Liver (tissue), 9 donors: ENCODE data around the gene SH2D7. TPM values are rescaled to one million over a fixed set of nuclear protein-coding genes. Genes with fewer than 3 reads are reported as not detected.

Experiments
- DNase-seq: peaks from one replicate; pipeline ENCODE4 v3.0.0-alpha.2; 2017; ENCODE audit warnings: low spot score
- H3K27ac ChIP-seq, 2 donors: one replicate each; pipeline ENCODE4 v1.7.0; 2013; ENCODE audit warnings: inconsistent platforms in 2 of 2, low read length in 2 of 2, control low read depth in 1 of 2, low read depth in 1 of 2, mild to moderate bottlenecking in 1 of 2
- H3K27me3 ChIP-seq, 4 donors: one replicate each; pipeline versions ENCODE4 v1.6.1 to v1.7.0; 2013; ENCODE audit warnings: low read length in 3 of 4, inconsistent platforms in 1 of 4, mild to moderate bottlenecking in 1 of 4, moderate library complexity in 1 of 4; ENCODE audit not compliant: control insufficient read depth in 4 of 4, insufficient read depth in 4 of 4
- H3K36me3 ChIP-seq, 4 donors: one replicate each; pipeline versions ENCODE4 v1.6.1 to v1.7.0; 2013; ENCODE audit warnings: low read length in 3 of 4, mild to moderate bottlenecking in 3 of 4, low read depth in 1 of 4, moderate library complexity in 1 of 4; ENCODE audit not compliant: control insufficient read depth in 4 of 4, insufficient read depth in 3 of 4
- H3K4me1 ChIP-seq, 4 donors: one replicate each; pipeline versions ENCODE4 v1.6.1 to v1.7.0; 2013; ENCODE audit warnings: low read length in 3 of 4, mild to moderate bottlenecking in 3 of 4, moderate library complexity in 1 of 4; ENCODE audit not compliant: control insufficient read depth in 4 of 4, insufficient read depth in 4 of 4
- H3K4me3 ChIP-seq, 3 donors: one replicate each; pipeline versions ENCODE4 v1.6.1 to v1.7.0; 2013; ENCODE audit warnings: low read length in 3 of 3, control low read depth in 1 of 3, low read depth in 1 of 3, mild to moderate bottlenecking in 1 of 3
- H3K9ac ChIP-seq, 2 donors: one replicate each; pipeline ENCODE4 v1.7.0; 2013; ENCODE audit warnings: low read length in 2 of 2, mild to moderate bottlenecking in 2 of 2, moderate library complexity in 2 of 2, control low read depth in 1 of 2, low read depth in 1 of 2
- H3K9me3 ChIP-seq, 4 donors: one replicate each; pipeline versions ENCODE4 v1.6.1 to v1.7.0; 2013; ENCODE audit warnings: low read length in 3 of 4; ENCODE audit not compliant: control insufficient read depth in 4 of 4
- EGR1 ChIP-seq, 2 donors: IDR thresholded peaks; 2 replicates each; pipeline ENCODE4 v1.6.1; 2016 to 2018; ENCODE audit warnings: antibody characterized with exemption in 2 of 2, low read depth in 2 of 2
- FOXA1 ChIP-seq: IDR thresholded peaks from 2 replicates; pipeline ENCODE4 v1.6.1; 2016; ENCODE audit warnings: antibody characterized with exemption
- GABPA ChIP-seq, 2 donors: IDR thresholded peaks in 1 of 2; conservative IDR thresholded peaks in 1 of 2; 2 replicates each; pipeline ENCODE4 v1.6.1; 2016; ENCODE audit warnings: antibody characterized with exemption in 2 of 2, mild to moderate bottlenecking in 1 of 2, moderate library complexity in 1 of 2
- HNF4A ChIP-seq, 2 donors: conservative IDR thresholded peaks; 2 replicates each; pipeline ENCODE4 v1.6.1; 2016; ENCODE audit warnings: antibody characterized with exemption in 2 of 2, mild to moderate bottlenecking in 2 of 2
- HNF4G ChIP-seq: IDR thresholded peaks from 2 replicates; pipeline ENCODE4 v1.6.1; 2016; ENCODE audit warnings: antibody characterized with exemption
- JUND ChIP-seq, 2 donors: IDR thresholded peaks; 2 replicates each; pipeline ENCODE4 v1.6.1; 2016; ENCODE audit warnings: antibody characterized with exemption in 2 of 2
- MAX ChIP-seq: IDR thresholded peaks from 2 replicates; pipeline ENCODE4 v1.6.1; 2016; ENCODE audit warnings: antibody characterized with exemption
- NR2F2 ChIP-seq: IDR thresholded peaks from 2 replicates; pipeline ENCODE4 v1.6.1; 2016; ENCODE audit warnings: antibody characterized with exemption
- RAD21 ChIP-seq, 2 donors: IDR thresholded peaks; 2 replicates each; pipeline ENCODE4 v1.6.1; 2016; ENCODE audit warnings: antibody characterized with exemption in 2 of 2, mild to moderate bottlenecking in 2 of 2
- RXRA ChIP-seq, 2 donors: IDR thresholded peaks; 2 replicates each; pipeline ENCODE4 v1.6.1; 2017 to 2018; ENCODE audit warnings: antibody characterized with exemption in 2 of 2, mild to moderate bottlenecking in 1 of 2
- SP1 ChIP-seq: IDR thresholded peaks from 2 replicates; pipeline ENCODE4 v1.6.1; 2018; ENCODE audit warnings: antibody characterized with exemption, mild to moderate bottlenecking
- TAF1 ChIP-seq: conservative IDR thresholded peaks from 2 replicates; pipeline ENCODE4 v1.6.1; 2016; ENCODE audit warnings: antibody characterized with exemption, mild to moderate bottlenecking
- YY1 ChIP-seq: IDR thresholded peaks from 2 replicates; pipeline ENCODE4 v1.6.1; 2016; ENCODE audit warnings: antibody characterized with exemption, mild to moderate bottlenecking
- ZBTB33 ChIP-seq: IDR thresholded peaks from 2 replicates; pipeline ENCODE4 v1.6.1; 2016; ENCODE audit warnings: antibody characterized with exemption
- WGBS: extraction: QIAGEN DNeasy Blood & Tissue Kit; methylation state at CpG from one replicate; pipeline ENCODE4 v1.1.7; 2013; 5-methylcytosine and 5-hydroxymethylcytosine counted together
- polyA plus RNA-seq, 2 donors: library from polyadenylated mRNA; stranded (reverse) in 1 of 2; unstranded in 1 of 2; fragments of 200-250 nt in 1 of 2; fragments of >200 nt in 1 of 2; fragmentation: Nextera tagmentation in 1 of 2; extraction: Ambion mirVana in 1 of 2; gene quantifications; one replicate each; pipeline versions ENCODE4 v1.2.1 to v1.2.3, GENCODE V29; 2013 to 2015
- total RNA-seq, 2 donors: library from RNA; depleted of rRNA; stranded (reverse); fragments of >200 nt; gene quantifications; one replicate each; pipeline ENCODE4 v1.2.3, GENCODE V29; 2014
- TF ChIP-seq, protein P1 (sequence below): IDR thresholded peaks from 2 replicates; pipeline ENCODE4 v1.6.1; 2016; ENCODE audit warnings: antibody characterized with exemption, mild to moderate bottlenecking
- TF ChIP-seq, protein P2 (sequence below): IDR thresholded peaks from 2 replicates; pipeline ENCODE4 v1.6.1; 2016; ENCODE audit warnings: antibody characterized with exemption
- donor health status: healthy.
- donor health status: healthy.
- donor health status: healthy.
- donor health status: healthy.
- donor health status: healthy.

Gene SH2D7
- total and polyA plus RNA-seq, 4 donors, result not detected

DNA sequence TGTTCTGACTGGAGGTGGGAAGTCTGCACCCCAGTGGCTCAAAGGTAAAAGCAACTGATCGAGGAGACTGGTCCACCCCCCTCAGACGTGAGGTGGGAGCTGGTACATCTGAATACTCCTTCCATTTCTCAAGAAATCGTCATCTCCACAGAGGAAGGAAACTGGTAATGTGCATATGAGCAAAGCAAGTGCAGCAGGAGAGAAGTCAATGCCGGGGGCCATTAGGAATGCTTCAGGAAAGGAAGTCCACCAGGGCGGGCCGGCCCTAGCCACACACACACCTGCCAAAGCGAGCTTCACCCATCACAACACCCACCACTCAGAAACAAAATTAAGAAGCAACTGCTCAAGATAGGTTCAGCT, 23.3 kb upstream of the SH2D7 start:
- H3K9ac ChIP-seq, result peak overlapping the region in 1 of 2 donors; percentile 56

DNA sequence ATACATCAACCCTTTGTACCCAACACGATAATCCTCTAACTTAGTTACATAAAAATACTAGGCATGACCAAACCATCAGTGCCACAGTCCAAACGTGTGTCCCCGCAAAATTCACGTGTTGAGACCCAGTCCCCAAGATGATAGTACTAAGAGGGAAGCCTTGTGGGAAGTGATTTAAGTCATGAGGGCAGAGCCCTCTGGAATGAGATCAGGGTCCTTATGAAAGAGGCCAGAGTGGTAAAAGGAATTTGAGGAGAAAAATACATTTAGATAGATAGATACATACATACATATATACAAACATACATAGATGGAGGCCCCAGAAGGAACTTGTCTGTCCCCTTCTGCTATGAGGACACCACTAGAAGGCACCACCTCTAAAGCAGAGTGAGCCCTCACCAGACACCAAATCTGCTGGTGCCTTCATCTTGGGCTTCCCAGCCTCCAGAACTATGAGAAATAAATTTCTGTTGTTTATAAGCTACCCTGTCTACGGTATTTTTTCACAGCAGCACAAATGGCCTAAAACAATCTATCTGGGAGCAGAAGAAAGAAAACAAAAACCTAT, 22.8 kb upstream of the SH2D7 start:
- Histone ChIP-seq H3K36me3 (no peaks in the 10 kb centered on the region), H3K4me3 (no peak overlapping the region), H3K9me3 (no peaks in the 10 kb centered on the region), H3K4me1 (peaks cover 25 to 71% (median 51%) of the 10 kb centered on the region in 4 donors), H3K9ac (peak overlapping the region in 1 of 2 donors; percentile 47), H3K27ac (peak overlapping the region; percentile 90 to 98), H3K27me3 (no peaks in the 10 kb centered on the region)
- WGBS, result 68% methylated on average over 5 of the region's 5 CpGs
- no peak for TF ChIP-seq EGR1 (IDR thresholded peaks at IDR 0.05; ENCODE audit: low read depth in 2 of 2)
- no peak for TF ChIP-seq ZBTB33
- TF ChIP-seq YY1, result peak; percentile 5
- no peak for TF ChIP-seq JUND (IDR thresholded peaks at IDR 0.05)
- no peak for TF ChIP-seq MAX
- DNase-seq, result no peak

More for the DNA sequence above, 23.3 kb upstream of the SH2D7 start:
- DNase-seq, result no peak
- no peaks in the 10 kb centered on the region for H3K36me3 ChIP-seq
- TF ChIP-seq TAF1 (no peak), MAX (no peak), HNF4G (no peak), YY1 (no peak)
- TF ChIP-seq, protein P1, sequence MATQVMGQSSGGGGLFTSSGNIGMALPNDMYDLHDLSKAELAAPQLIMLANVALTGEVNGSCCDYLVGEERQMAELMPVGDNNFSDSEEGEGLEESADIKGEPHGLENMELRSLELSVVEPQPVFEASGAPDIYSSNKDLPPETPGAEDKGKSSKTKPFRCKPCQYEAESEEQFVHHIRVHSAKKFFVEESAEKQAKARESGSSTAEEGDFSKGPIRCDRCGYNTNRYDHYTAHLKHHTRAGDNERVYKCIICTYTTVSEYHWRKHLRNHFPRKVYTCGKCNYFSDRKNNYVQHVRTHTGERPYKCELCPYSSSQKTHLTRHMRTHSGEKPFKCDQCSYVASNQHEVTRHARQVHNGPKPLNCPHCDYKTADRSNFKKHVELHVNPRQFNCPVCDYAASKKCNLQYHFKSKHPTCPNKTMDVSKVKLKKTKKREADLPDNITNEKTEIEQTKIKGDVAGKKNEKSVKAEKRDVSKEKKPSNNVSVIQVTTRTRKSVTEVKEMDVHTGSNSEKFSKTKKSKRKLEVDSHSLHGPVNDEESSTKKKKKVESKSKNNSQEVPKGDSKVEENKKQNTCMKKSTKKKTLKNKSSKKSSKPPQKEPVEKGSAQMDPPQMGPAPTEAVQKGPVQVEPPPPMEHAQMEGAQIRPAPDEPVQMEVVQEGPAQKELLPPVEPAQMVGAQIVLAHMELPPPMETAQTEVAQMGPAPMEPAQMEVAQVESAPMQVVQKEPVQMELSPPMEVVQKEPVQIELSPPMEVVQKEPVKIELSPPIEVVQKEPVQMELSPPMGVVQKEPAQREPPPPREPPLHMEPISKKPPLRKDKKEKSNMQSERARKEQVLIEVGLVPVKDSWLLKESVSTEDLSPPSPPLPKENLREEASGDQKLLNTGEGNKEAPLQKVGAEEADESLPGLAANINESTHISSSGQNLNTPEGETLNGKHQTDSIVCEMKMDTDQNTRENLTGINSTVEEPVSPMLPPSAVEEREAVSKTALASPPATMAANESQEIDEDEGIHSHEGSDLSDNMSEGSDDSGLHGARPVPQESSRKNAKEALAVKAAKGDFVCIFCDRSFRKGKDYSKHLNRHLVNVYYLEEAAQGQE, result peak; percentile 8
- H3K4me3 ChIP-seq, result no peak overlapping the region
- H3K27ac ChIP-seq, result peak overlapping the region; percentile 90 to 98
- H3K4me1 ChIP-seq, result peaks cover 25 to 75% (median 52%) of the 10 kb centered on the region in 4 donors
- WGBS, result 62% methylated on average over 7 of the region's 7 CpGs
- H3K27me3 ChIP-seq, result no peaks in the 10 kb centered on the region
- H3K9me3 ChIP-seq, result no peaks in the 10 kb centered on the region

DNA sequence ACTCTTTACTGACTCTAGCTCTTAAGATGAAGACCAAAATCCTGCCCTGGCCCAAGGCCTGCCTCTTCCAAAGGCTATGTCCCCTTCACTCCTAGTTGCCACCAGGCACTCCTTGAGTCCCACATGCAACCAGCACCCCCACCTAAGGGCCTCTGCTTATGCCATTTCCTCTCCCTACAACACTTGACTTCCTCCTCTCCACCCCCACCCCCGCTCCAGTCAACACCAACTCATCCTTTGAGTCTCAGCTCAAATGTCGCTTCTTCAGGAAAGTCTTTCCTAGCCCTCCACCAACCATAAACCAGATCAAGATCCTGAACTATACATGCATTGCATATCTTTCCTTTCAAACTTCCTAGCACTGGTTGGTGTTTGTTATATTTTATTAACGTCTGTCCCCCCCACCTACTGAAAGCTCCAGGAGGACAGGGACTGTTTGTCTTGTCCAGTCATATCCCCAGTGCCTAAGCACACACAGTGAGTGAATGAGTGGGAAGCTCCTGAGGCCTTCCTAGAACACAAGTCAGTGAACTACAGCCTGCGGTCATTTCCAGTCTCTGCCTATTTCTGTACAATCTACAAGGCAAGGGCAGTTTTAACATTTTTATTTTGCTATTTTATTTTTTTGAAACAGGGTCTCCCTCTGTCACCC, 22.2 kb upstream of the SH2D7 start:
- peaks cover 25 to 65% (median 48%) of the 10 kb centered on the region in 4 donors for H3K4me1 ChIP-seq
- H3K27me3 ChIP-seq, result no peaks in the 10 kb centered on the region
- H3K9ac ChIP-seq, result peak overlapping the region in 1 of 2 donors; percentile 32
- H3K9me3 ChIP-seq, result no peaks in the 10 kb centered on the region
- DNase-seq, result no peak
- no peaks in the 10 kb centered on the region for H3K36me3 ChIP-seq
- H3K27ac ChIP-seq, result peak overlapping the region; percentile 90 to 98
- H3K4me3 ChIP-seq, result no peak overlapping the region
- WGBS, result 67% methylated on average over 4 of the region's 4 CpGs
- TF ChIP-seq RXRA (IDR thresholded peaks at IDR 0.05) (no peak), GABPA (IDR thresholded peaks at IDR 0.05 in 1 of 2, conservative IDR thresholded peaks at IDR 0.05 in 1 of 2) (no peak), SP1 (no peak), FOXA1 (no peak), NR2F2 (no peak), HNF4A (conservative IDR thresholded peaks at IDR 0.05) (no peak), TAF1 (no peak), RAD21 (IDR thresholded peaks at IDR 0.05) (no peak), ZBTB33 (no peak)
- TF ChIP-seq, protein P2, sequence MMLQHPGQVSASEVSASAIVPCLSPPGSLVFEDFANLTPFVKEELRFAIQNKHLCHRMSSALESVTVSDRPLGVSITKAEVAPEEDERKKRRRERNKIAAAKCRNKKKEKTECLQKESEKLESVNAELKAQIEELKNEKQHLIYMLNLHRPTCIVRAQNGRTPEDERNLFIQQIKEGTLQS, result no peak
